ENCODE measurements around the gene CCDC15.
A peak's percentile ranks its signal among the peaks of the same experiment; 100 is the strongest.
"Not testable (repeated sequence)": the region's sequence is repeated elsewhere in the genome, so short reads cannot be mapped to it uniquely, and the experiment has no call there.

CCDC15 gene

GRCh38 chr11:124946735-124947141, 7.3 kb upstream of the CCDC15 start:
- peaks cover 3 to 18% (median 7%) of the 10 kb centered on the region in 11 experiments; a peak in 9 of 22 replicates for H3K9me3 ChIP-seq (replicated peaks in 1 of 11)
- no peaks in the 10 kb centered on the region for H4K20me1 ChIP-seq
- H3K27me3 ChIP-seq: no peaks in the 10 kb centered on the region
- H3K4me3 ChIP-seq: no peak overlapping the region
- H3K36me3 ChIP-seq: no peaks in the 10 kb centered on the region
- no peak overlapping the region for H3K27ac ChIP-seq
- no peaks in the 10 kb centered on the region for H3K4me1 ChIP-seq
- no peak overlapping the region for H3K9ac ChIP-seq
- TF ChIP-seq Cebpa-rat (IDR thresholded peaks at IDR 0.05): no peak
- H3K4me2 ChIP-seq: no peak overlapping the region

GRCh38 chr11:124950601-124951330, 3.2 kb upstream of the CCDC15 start:
- H3K9ac ChIP-seq: no peak overlapping the region
- H3K4me3 ChIP-seq: no peak overlapping the region
- H4K20me1 ChIP-seq: no peaks in the 10 kb centered on the region
- H3K4me2 ChIP-seq: no peak overlapping the region
- H3K36me3 ChIP-seq: no peaks in the 10 kb centered on the region
- H3K4me1 ChIP-seq: peaks cover 9 to 18% (median 11%) of the 10 kb centered on the region in 10 experiments
- TF ChIP-seq Cebpa-rat (IDR thresholded peaks at IDR 0.05): no peak
- H3K9me3 ChIP-seq (replicated peaks in 1 of 11): peaks cover 3 to 18% (median 7%) of the 10 kb centered on the region in 11 experiments; a peak in 9 of 22 replicates
- no peaks in the 10 kb centered on the region for H3K27me3 ChIP-seq
- no peak overlapping the region for H3K27ac ChIP-seq

GRCh38 chr11:124951341-124951740, 2.7 kb upstream of the CCDC15 start:
- Histone ChIP-seq H3K4me1 (peaks cover 9 to 18% (median 11%) of the 10 kb centered on the region in 10 experiments), H3K9me3 (replicated peaks in 1 of 11) (peaks cover 3 to 18% (median 7%) of the 10 kb centered on the region in 11 experiments; a peak in 9 of 22 replicates), H3K4me2 (no peak overlapping the region), H4K20me1 (no peaks in the 10 kb centered on the region), H3K27me3 (no peaks in the 10 kb centered on the region), H3K4me3 (no peak overlapping the region), H3K27ac (no peak overlapping the region), H3K36me3 (no peaks in the 10 kb centered on the region), H3K9ac (no peak overlapping the region)
- TF ChIP-seq Cebpa-rat (IDR thresholded peaks at IDR 0.05): no peak

GRCh38 chr11:124954590-124954955, 571 bp downstream of the CCDC15 start:
- peak overlapping the region; percentile 64 to 82 (median 74) for H3K4me3 ChIP-seq
- no peaks in the 10 kb centered on the region for H3K36me3 ChIP-seq
- H3K4me1 ChIP-seq: peaks cover 9 to 18% (median 11%) of the 10 kb centered on the region in 10 experiments
- no peak for TF ChIP-seq Cebpa-rat (IDR thresholded peaks at IDR 0.05)
- H3K9me3 ChIP-seq (replicated peaks in 1 of 11): peaks cover 0 to 2% (median 0%) of the 10 kb centered on the region in 11 experiments; a peak in 3 of 22 replicates
- peak overlapping the region; percentile 46 to 91 (median 83); a peak in 21 of 22 replicates for H3K27ac ChIP-seq
- H3K4me2 ChIP-seq: peak overlapping the region; percentile 78 to 95 (median 89)
- no peaks in the 10 kb centered on the region for H4K20me1 ChIP-seq
- H3K27me3 ChIP-seq: no peaks in the 10 kb centered on the region
- peak overlapping the region; percentile 76 to 85 (median 82) for H3K9ac ChIP-seq

- Histone ChIP-seq H3K4me1 (peaks cover 9 to 18% (median 11%) of the 10 kb centered on the region in 10 experiments), H3K27ac (peak overlapping the region in 2 of 11 experiments; percentile 76 to 85; a peak in 2 of 22 replicates), H3K4me3 (peak overlapping the region in 8 of 10 experiments; percentile 70 to 82 (median 74); a peak in 11 of 20 replicates), H3K4me2 (peak overlapping the region; percentile 78 to 95 (median 89)), H3K9me3 (replicated peaks in 1 of 11) (no peaks in the 10 kb centered on the region), H3K27me3 (no peaks in the 10 kb centered on the region), H4K20me1 (no peaks in the 10 kb centered on the region), H3K36me3 (no peaks in the 10 kb centered on the region), H3K9ac (peak overlapping the region in 4 of 11 experiments; percentile 76 to 84 (median 80); a peak in 8 of 22 replicates)
- no peak for TF ChIP-seq Cebpa-rat (IDR thresholded peaks at IDR 0.05)
Measured at GRCh38 chr11:124955035-124955434, 1.0 kb downstream of the CCDC15 start.

- Histone ChIP-seq H3K36me3 (no peaks in the 10 kb centered on the region), H3K4me2 (no peak overlapping the region), H3K9ac (no peak overlapping the region), H3K4me1 (no peaks in the 10 kb centered on the region), H3K9me3 (replicated peaks in 1 of 11) (no peaks in the 10 kb centered on the region), H4K20me1 (no peaks in the 10 kb centered on the region), H3K27ac (no peak overlapping the region), H3K4me3 (no peak overlapping the region), H3K27me3 (no peaks in the 10 kb centered on the region)
- TF ChIP-seq Cebpa-rat (IDR thresholded peaks at IDR 0.05): no peak
Measured at GRCh38 chr11:124961972-124962609, 8.1 kb downstream of the CCDC15 start.

GRCh38 chr11:124968197-124968596, 14.2 kb downstream of the CCDC15 start:
- H3K36me3 ChIP-seq; H3K27ac ChIP-seq; H3K4me1 ChIP-seq; H3K4me2 ChIP-seq; H3K9ac ChIP-seq; H4K20me1 ChIP-seq; H3K4me3 ChIP-seq; H3K27me3 ChIP-seq; H3K9me3 ChIP-seq (replicated peaks in 1 of 11): not testable (repeated sequence)

GRCh38 chr11:124970925-124971324, 16.9 kb downstream of the CCDC15 start:
- Histone ChIP-seq H4K20me1 (no peaks in the 10 kb centered on the region), H3K9me3 (replicated peaks in 1 of 11) (0 out of 22 replicates have a peak, but pooled peaks cover 0 to 7% (median 0%) of the 10 kb centered on the region in 11 experiments), H3K4me3 (no peak overlapping the region), H3K27me3 (no peaks in the 10 kb centered on the region), H3K4me2 (no peak overlapping the region), H3K36me3 (peaks cover 0 to 5% (median 0%) of the 10 kb centered on the region in 11 experiments; a peak in 2 of 22 replicates), H3K4me1 (no peaks in the 10 kb centered on the region), H3K27ac (no peak overlapping the region), H3K9ac (no peak overlapping the region)
- no peak for TF ChIP-seq Cebpa-rat (IDR thresholded peaks at IDR 0.05)

- Histone ChIP-seq H3K27ac (no peak overlapping the region), H3K4me2 (no peak overlapping the region), H3K9me3 (replicated peaks in 1 of 11) (0 out of 22 replicates have a peak, but pooled peaks cover 0 to 7% (median 0%) of the 10 kb centered on the region in 11 experiments), H3K27me3 (no peaks in the 10 kb centered on the region), H3K9ac (no peak overlapping the region), H3K4me1 (no peaks in the 10 kb centered on the region), H3K36me3 (peaks cover 0 to 5% (median 0%) of the 10 kb centered on the region in 11 experiments; a peak in 2 of 22 replicates), H4K20me1 (no peaks in the 10 kb centered on the region), H3K4me3 (no peak overlapping the region)
- no peak for TF ChIP-seq Cebpa-rat (IDR thresholded peaks at IDR 0.05)
Measured at GRCh38 chr11:124971810-124972209, 17.8 kb downstream of the CCDC15 start.

Measured in BLaER1 treated with 17β-estradiol and CSF1 and Interleukin-3, amounts not matched to agents 10 nM and 100 nM (cell line).